Calu3 (cell line): ENCODE data around the gene PRKN. TPM values are rescaled to one million over a fixed set of nuclear protein-coding genes. Genes with fewer than 3 reads are reported as not detected.

ENCODE experiments used
- BruUV-seq: library from RNA; stranded (reverse); fragments of 400-500 nt; replicated peaks from 2 replicates; lab custom pipeline; 2021; lab: Mats Ljungman, UMichigan
- CTCF ChIA-PET: fragments of 300-600 bp; sonication (Branson Sonifier 250); formaldehyde crosslinking; loops from one replicate; lab custom pipeline; 2022; ENCODE audit warnings: antibody characterized with exemption; lab: Charles Lee
- DNase-seq: peaks from one replicate; pipeline ENCODE4 v3.0.0; 2022
- H3K27ac Mint-ChIP-seq: one replicate; pipeline ENCODE4 v1.8.0; 2022; ENCODE audit warnings: mixed read lengths; ENCODE audit not compliant: unreplicated experiment
- H3K27me3 Mint-ChIP-seq: one replicate; pipeline ENCODE4 v1.8.0; 2022; ENCODE audit warnings: mixed read lengths; ENCODE audit not compliant: unreplicated experiment
- H3K36me3 Mint-ChIP-seq: one replicate; pipeline ENCODE4 v1.8.0; 2022; ENCODE audit warnings: mild to moderate bottlenecking, moderate library complexity, mixed read lengths; ENCODE audit not compliant: insufficient read depth, unreplicated experiment
- H3K4me1 Mint-ChIP-seq: one replicate; pipeline ENCODE4 v1.8.0; 2022; ENCODE audit warnings: mild to moderate bottlenecking, low read depth, mixed read lengths; ENCODE audit not compliant: unreplicated experiment
- H3K4me3 Mint-ChIP-seq: one replicate; pipeline ENCODE4 v1.8.0; 2022; ENCODE audit warnings: mild to moderate bottlenecking, low read depth, moderate library complexity, mixed read lengths; ENCODE audit not compliant: unreplicated experiment
- H3K9me3 Mint-ChIP-seq: one replicate; pipeline ENCODE4 v1.8.0; 2022; ENCODE audit warnings: low read depth, mixed read lengths; ENCODE audit not compliant: unreplicated experiment
- intact Hi-C: fragments of 100-400 bp; cut with micrococcal nuclease; formaldehyde crosslinking; loops from one replicate; pipeline ENCODE4 v1.10.0; 2022; ENCODE audit not compliant: unreplicated experiment
- total RNA-seq: library from RNA; stranded (reverse); gene quantifications from 2 replicates; pipeline ENCODE4 v1.2.3, GENCODE V29; 2022
- TF ChIP-seq, protein P1 (sequence below): fragments of 200-600 bp; IDR thresholded peaks from one replicate; pipeline ENCODE4 v1.8.0; 2022; ENCODE audit warnings: antibody characterized with exemption; ENCODE audit not compliant: unreplicated experiment

PRKN gene
- total RNA-seq, 1 experiment from 2014 or later: 3.8 TPM

DNA sequence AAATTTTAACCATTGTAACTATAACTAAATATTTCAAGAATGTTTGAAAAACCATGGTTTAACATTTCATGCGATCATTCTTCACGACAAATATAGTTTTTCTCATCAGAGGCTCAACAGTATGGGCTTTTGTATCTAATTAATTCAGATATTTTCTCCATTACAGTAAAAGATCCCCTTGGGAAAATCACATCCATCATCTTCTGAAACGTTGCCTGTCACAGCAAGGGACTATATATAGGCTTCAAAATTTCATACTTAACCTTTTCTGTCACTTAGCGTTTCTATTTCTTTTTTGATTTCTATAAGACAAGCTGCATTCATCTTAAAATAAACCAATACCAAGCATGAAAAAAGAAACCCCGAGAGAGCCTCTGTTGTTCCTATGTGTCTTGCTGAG is 710.0 kb downstream of the PRKN start:
- Mint-ChIP-seq H3K4me3 (no peak overlapping the region), H3K27ac (no peak overlapping the region), H3K36me3 (no peaks in the 10 kb centered on the region), H3K27me3 (no peaks in the 10 kb centered on the region), H3K4me1 (no peaks in the 10 kb centered on the region), H3K9me3 (no peaks in the 10 kb centered on the region)
- CTCF ChIA-PET: no interaction called here
- TF ChIP-seq, protein P1, sequence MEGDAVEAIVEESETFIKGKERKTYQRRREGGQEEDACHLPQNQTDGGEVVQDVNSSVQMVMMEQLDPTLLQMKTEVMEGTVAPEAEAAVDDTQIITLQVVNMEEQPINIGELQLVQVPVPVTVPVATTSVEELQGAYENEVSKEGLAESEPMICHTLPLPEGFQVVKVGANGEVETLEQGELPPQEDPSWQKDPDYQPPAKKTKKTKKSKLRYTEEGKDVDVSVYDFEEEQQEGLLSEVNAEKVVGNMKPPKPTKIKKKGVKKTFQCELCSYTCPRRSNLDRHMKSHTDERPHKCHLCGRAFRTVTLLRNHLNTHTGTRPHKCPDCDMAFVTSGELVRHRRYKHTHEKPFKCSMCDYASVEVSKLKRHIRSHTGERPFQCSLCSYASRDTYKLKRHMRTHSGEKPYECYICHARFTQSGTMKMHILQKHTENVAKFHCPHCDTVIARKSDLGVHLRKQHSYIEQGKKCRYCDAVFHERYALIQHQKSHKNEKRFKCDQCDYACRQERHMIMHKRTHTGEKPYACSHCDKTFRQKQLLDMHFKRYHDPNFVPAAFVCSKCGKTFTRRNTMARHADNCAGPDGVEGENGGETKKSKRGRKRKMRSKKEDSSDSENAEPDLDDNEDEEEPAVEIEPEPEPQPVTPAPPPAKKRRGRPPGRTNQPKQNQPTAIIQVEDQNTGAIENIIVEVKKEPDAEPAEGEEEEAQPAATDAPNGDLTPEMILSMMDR: no peak
- DNase-seq: no peak
- no TSS peak for BruUV-seq
- intact Hi-C loops: no loop called here

DNA sequence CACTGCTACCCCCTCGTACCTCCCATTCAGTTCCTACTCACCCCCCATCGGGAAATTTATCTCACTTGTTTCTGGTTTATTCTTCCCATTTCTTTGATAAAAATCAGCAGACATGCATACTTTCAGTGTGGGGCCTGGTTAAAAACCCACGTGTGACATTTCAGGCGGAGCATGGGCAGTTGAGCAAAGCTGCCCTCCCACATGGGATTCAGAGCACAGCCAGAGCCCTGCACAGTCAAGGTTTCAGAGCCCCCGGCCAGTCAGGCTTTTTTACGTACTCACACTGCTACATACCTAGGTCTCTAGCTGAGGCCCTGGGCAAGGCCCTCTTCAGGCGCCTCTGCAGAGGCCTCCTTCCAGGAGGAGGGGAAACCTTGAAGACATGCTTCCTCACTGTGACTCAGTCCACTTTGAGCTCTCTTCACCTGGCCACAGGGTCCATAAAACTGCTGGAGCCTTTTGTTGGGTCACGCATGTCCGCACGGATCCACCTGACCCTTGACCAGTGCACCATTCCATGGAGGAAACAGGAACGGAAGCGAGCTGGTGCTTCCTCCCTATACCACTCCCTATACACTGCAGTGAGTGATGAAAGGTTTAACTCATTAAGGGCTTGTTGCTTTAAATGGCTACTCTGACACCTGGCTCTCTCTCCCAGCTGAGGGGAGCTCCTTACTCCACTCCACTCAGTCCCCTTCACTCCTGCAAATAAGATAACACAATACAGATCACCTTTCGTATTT is 713.3 kb downstream of the PRKN start:
- CTCF ChIA-PET: no interaction called here
- Mint-ChIP-seq H3K9me3 (no peaks in the 10 kb centered on the region), H3K27me3 (no peaks in the 10 kb centered on the region), H3K4me3 (no peak overlapping the region), H3K4me1 (no peaks in the 10 kb centered on the region), H3K36me3 (no peaks in the 10 kb centered on the region), H3K27ac (no peak overlapping the region)
- intact Hi-C loops: no loop called here
- TF ChIP-seq, protein P1: no peak
- no peak for DNase-seq
- no TSS peak for BruUV-seq

DNA sequence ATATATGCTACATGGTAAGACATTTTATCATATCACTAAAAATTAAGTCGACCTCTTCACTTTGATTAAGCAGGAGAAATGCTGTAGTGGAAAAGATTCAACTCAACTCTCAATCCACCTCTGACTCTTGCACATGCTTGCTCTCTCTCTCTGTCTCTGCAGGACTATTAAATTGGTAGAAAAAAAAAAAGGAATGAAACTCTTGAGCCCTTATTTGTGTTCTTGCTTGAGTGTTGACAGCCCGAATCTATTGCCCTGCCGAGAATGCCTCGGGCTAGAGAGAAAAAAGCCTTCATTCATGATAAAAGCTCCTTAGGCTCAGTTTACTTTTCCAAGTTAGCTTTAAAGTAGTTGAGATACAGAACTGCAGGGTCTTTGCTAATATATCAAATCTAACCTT is 722.2 kb downstream of the PRKN start:
- CTCF ChIA-PET: no interaction called here

DNA sequence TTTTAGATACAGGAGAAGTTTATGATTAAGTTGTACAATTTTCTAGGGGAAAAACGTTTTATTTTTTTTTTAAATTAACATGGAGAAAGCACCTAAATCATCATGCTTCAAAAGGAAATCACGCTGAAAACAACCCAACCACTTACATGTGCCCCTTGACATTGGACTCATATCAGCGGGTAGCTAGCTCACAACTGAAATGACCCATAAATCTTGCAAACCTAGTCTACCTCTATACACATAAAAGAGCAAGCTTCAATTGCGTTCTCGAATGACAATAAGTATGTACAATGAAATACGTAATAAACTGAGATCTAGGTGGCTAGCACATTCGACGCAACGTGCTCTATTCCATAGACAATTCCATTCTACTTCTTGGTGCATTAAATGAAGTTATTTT is 730.8 kb downstream of the PRKN start:
- TF ChIP-seq, protein P1: no peak
- H3K27me3 Mint-ChIP-seq: no peaks in the 10 kb centered on the region
- no peak overlapping the region for H3K27ac Mint-ChIP-seq
- CTCF ChIA-PET: no interaction called here
- no peak overlapping the region for H3K4me3 Mint-ChIP-seq
- no peaks in the 10 kb centered on the region for H3K9me3 Mint-ChIP-seq
- no peak for DNase-seq
- no peaks in the 10 kb centered on the region for H3K36me3 Mint-ChIP-seq
- intact Hi-C loops: no loop called here
- H3K4me1 Mint-ChIP-seq: no peaks in the 10 kb centered on the region
- no TSS peak for BruUV-seq

More for the DNA sequence above, 722.2 kb downstream of the PRKN start:
- no peak for DNase-seq
- TF ChIP-seq, protein P1: no peak
- H3K27ac Mint-ChIP-seq: no peak overlapping the region
- intact Hi-C loops: no loop called here
- no peaks in the 10 kb centered on the region for H3K27me3 Mint-ChIP-seq
- no peak overlapping the region for H3K4me3 Mint-ChIP-seq
- no TSS peak for BruUV-seq
- no peaks in the 10 kb centered on the region for H3K36me3 Mint-ChIP-seq
- peaks cover 3% of the 10 kb centered on the region for H3K9me3 Mint-ChIP-seq
- H3K4me1 Mint-ChIP-seq: no peaks in the 10 kb centered on the region
